NCI-H2107 treated with DMSO at 0.1 percent for 48 hours (cell line): ENCODE measurements around the gene SIRT2.
A peak's percentile ranks its signal among the peaks of the same experiment; 100 is the strongest.
"Not testable (repeated sequence)": the region's sequence is repeated elsewhere in the genome, so short reads cannot be mapped to it uniquely, and the experiment has no call there.

Source experiments
- DNase-seq: peaks from one replicate; lab custom pipeline; 2025; ENCODE audit not compliant: unreplicated experiment; lab: John Stamatoyannopoulos, UW

The SIRT2 gene

GRCh38 chr19:38898788-38899446, 501 bp downstream of the SIRT2 start:
- no peak for DNase-seq

DNA sequence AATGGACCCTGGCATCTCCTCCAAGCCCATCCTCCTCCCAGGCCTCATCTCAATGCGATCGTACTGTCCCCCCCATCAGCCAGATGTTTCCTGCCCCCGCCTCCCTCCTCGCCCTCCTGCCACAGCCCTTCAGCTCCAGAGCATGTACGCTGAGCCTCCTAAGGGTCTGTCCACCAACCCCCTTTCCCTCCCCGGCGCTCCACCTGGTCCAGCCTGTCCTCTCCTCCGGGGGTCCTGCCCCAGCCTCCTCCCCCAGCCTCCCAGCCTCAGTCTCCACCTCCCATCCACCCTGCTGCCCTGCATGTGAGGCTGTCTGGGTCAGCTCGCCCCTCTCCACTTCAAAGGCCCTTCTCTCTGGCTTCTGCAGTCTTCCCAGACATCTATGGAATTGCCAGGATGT, 4.5 kb downstream of the SIRT2 start:
- DNase-seq = no peak

DNA sequence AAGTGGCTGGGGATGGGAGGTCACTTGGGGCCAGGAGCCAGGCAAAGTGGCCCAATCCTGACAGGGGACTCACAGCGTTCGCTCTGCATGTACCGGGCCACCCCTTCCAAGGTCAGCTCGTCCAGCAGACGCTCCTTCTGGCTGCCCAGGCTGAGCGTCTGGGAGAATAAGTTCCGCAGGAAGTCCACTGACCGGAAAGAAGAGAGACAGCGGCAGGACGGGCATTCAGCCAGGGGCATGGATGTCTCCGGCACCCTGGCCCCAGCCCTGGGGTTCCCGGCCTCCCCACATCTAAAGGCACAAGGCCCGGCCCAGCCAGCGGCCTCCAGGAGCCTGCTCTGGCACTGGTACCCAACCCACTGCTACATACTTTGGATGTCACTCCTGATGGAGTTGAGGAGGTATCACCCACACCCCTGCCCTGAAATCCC, 6.1 kb downstream of the SIRT2 start:
- no peak for DNase-seq

DNA sequence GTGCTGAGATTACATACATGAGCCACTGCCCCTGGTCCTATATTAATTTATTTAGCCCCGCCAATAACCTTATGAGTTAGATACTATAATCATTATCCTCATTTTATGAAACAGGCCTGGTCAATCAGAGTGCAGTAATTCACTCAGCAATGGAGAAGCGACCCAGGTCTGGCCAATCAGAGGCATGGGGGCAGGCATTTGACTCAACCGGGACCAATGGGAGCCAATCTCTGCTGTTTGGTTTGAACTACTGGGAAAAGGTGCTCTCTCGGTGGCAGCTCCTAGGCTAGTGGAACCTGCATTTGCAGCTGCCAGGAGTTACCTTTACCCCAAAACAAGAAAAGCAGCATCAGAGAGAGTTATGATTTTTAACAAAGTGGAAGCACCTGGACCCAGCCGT, 6.6 kb downstream of the SIRT2 start:
- DNase-seq = no peak

DNA sequence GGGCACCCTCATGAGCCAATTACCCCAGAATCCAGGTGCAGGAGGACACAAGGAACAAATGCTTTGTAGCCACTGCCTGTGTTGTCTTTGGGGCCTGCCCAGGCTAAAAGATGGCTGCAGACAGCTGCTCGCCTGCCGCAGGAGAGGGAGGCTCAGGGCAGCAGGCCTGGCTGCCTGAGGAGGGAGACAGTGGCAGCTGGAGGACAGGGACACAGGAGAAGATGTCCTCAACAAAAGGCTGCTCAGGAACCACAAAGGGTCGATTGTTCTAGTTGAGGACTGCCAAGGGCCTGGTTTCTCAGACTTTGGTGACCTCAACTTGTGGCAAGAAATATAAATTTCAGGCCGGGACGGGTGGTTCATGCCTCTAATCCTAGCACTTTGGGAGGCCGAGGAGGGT, 7.6 kb downstream of the SIRT2 start:
- no peak for DNase-seq

DNA sequence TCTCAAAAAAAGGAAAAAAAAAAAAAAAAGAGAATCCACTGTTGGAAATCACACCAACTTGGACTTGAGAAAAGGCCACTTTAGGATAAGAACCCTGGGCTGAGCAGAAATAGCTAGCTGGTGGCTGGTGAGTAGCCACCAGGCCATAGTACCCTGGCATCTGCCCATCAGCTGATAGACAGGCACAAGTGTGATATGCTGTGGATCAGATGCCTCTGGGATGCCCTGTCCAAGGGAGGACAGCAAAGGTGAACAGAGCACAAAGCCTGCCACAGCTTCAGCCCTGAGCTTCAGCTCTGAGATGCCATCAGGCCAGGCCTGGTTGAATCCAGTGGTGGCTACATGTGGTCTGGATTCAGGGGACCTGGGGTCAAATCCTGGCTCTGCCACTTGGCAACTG, 8.7 kb downstream of the SIRT2 start:
- DNase-seq = no peak

GRCh38 chr19:38889803-38890202, 9.6 kb downstream of the SIRT2 start:
- DNase-seq = no peak

GRCh38 chr19:38888876-38889275, 10.5 kb downstream of the SIRT2 start:
- DNase-seq = no peak

DNA sequence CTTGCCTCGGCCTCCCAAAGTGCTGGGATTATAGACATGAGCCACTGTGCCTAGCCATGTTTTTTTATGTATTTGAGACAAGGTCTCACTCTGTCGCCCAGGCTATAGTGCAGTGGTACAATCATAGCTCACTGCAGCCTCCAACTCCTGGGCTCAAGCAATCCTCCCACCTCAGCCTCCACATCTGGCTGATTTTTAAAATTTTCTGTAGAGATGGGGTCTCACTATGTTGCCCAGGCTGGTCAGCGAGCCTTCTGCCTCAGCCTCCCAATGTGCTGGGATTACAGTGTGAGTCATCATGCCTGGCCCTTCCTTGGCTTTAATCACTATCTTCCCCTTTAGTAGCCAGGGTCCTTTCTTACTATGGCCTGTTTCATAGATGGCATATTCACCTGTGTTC, 14.7 kb downstream of the SIRT2 start:
- not testable (repeated sequence) for DNase-seq

GRCh38 chr19:38883286-38883685, 16.1 kb downstream of the SIRT2 start:
- DNase-seq = no peak

GRCh38 chr19:38880882-38881609, 18.4 kb downstream of the SIRT2 start:
- DNase-seq = no peak

- no peak for DNase-seq
Measured at GRCh38 chr19:38880076-38880881, 19.1 kb downstream of the SIRT2 start.

DNA sequence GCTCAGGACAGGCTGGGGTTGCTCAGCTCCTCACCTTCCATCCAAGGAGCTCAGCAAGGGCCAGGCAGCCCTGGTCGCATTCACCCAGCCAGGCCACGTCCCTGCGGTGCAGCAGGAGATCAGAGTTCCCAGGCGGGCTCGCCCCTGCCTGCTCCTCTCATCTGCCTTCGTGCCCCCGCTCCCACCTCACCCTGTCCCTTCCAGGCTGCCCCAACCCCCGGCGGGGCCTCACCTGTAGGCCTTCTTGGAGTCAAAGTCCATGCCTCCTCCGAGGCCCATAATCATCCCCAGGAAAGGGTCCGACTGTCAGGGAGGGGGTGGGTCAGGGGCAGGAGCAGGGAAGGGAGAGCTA, 20.0 kb downstream of the SIRT2 start:
- no peak for DNase-seq

DNA sequence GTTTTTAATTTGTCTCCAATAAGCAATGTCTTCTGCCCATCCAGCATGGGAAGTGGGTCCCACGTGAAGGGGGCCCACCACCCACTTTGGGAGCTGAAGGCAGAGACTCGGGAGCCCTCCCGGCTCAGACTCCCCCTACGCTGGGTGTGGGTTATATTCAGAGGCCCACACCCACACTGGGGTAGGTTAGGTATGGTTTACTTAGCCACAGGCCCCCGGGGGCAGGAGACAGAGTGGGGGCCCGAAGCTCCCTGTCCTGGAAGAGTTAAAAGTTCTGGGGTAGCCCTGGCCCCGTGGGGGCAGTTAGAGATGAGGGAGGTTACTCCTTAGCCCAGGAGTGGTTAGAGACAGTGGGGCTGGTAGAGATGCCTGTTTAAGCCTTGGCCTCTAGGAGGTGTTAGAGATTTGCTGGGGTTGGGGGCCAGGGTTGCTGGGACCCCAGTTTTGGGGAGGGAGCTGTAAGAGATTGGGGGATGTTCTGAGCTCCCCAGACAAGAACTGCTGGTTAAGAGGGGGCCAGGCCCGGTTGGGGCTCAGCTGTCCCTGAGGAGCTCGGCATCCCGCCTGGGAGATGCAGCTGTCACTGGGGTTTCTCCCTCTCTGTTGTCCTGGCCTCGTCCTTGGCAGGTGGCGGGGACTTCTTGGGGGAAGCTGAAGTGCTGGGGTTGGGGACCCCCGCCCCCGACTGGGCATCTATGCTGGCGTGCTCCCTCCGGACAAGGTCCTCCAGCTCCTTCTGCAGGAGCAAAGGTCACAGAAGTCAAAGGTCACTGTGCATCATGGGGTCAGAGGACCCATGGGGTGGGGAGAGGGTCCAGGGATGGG, 20.6 kb downstream of the SIRT2 start:
- DNase-seq = no peak

- peak; percentile 44 for DNase-seq
Measured at GRCh38 chr19:38877781-38878574, 21.4 kb downstream of the SIRT2 start, which contains the start of gene RINL. Gene RINL, minus strand, starts transcription at chr19:38878275. Its CDS starts 1,533 bp downstream, at chr19:38876742.

DNA sequence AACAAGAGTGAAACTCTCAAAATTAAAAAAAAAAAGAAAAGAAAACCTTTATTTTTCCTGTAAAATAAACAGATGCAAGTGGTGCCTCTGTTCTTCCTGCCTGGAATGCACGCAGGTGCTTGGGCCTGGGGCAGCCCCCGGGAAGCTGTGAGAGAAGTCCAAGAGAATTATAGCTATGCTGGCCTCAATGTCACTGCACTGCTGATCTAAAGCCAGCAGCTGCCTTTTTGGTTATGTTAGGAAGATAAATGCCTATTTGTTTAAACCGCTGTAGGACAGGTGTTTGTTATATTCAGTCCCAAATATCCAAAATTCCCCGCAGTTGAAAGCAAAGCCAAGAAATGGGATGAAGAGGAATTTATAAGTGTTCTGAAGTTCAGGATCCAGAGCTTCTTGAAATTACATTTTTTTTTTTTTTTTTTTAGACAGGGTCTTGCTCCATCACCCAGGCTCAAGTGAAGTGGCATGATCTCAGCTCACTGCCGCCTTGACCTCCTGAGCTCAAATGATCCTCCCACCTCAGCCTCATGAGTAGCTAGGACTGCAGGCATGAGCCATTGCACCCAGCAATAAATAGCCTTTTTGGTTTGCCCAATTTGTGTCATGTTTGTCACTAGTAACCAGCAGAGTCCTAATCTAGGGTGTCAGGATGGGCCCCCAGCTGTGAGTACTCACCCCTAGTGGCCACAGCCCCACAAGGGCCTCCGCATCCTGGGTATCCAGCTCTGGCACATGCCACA, 23.6 kb downstream of the SIRT2 start:
- DNase-seq = no peak

DNA sequence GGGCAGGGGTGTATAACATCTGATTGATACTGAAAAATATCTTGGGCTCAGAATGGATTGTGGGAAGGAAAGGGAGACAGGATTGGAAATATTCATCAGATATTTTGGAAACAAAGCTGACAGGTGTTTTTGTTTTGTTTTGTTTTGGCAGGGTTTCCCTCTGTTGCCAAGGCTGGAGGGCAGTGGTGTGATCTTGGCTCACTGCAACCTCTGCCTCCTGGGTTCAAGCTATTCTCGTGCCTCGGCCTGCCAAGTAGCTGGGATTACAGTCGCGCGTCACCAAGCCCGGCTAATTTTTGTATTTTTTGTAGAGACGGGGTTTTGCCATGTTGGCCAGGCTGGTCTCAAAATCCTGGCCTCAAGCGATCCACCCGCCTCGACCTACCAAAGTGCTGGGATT, 26.0 kb downstream of the SIRT2 start:
- not testable (repeated sequence) for DNase-seq

GRCh38 chr19:38870612-38871011, 28.8 kb downstream of the SIRT2 start:
- no peak for DNase-seq

- DNase-seq = no peak
Measured at GRCh38 chr19:38869836-38870607, 29.4 kb downstream of the SIRT2 start.
